CD4-positive, alpha-beta T cell treated with Interferon gamma for 1 hour (primary cell): ENCODE measurements around the gene FAM78B.

Experiments
- DNase-seq: peaks from one replicate; pipeline ENCODE4 v3.0.0-alpha.2; 2020

The FAM78B gene

DNA sequence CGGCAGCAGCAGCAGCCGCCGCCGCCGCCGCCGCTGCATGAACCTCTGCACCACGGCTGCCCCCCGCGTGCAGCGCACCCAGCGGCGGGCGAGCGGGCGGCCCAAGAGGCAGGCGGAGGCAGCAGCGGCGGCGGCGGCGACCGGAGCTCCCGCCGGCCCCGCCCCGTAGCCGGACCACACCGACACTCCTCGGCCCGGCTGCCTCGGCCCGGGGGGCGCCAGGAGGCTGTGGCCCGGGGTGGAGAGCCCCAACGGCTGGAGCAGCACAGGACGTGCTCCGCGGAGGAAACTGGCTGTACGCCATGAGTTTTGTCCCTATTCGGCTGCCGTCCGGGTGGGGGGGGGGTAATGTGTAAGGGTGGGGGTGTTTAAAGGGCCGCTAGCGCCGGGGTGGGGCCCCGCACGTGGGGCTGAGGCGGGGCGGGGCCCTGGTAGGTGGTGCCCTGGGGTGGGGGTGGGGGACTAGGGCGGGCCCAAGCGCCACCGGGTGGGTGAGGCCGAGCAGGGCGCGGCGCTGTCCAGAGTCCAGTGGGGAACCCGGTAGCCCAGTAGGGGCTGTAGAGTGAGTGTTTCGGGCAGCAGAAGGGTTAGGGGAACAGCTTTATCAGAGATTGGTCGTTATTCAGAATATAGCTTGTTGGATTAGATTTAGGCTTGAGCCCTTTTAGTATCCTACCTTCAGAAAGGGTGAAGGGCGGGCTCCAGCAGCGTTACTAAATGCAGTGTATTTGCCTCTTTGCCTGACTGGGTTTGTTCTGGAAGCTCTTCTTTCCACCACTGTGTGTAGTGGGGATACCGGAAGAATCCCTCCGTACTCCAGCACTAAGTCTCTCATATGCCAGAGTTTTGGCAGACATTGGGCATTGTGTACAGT, at the start of gene FAM78B:
Gene FAM78B (minus strand): TSS at position 304 of the 874 bp plus-strand sequence. CDS start 753 bp downstream, outside the sequence.
- DNase-seq = peak; percentile 42

- no peak for DNase-seq
Measured at GRCh38 chr1:166202546-166202945, 35.7 kb upstream of the FAM78B start.

DNA sequence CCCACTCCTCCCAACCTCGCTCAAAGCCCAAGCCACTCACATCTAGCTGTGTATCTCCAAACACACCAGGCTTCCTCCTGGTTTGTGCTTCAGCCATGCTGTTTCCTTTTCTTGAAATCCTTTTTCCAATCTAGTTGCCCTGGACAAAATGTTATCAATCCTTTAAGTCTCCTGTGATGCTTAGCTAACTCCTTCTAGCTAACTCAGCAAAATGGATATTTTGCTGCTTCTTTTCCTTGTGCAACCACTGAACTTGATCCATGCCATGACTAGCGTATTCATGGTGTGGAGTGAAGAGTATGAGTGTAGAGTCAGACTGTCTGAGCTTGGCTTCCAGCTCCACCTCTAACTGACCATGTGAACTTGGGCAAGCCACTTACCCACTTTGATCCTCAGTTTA, 33.9 kb upstream of the FAM78B start:
- no peak for DNase-seq

DNA sequence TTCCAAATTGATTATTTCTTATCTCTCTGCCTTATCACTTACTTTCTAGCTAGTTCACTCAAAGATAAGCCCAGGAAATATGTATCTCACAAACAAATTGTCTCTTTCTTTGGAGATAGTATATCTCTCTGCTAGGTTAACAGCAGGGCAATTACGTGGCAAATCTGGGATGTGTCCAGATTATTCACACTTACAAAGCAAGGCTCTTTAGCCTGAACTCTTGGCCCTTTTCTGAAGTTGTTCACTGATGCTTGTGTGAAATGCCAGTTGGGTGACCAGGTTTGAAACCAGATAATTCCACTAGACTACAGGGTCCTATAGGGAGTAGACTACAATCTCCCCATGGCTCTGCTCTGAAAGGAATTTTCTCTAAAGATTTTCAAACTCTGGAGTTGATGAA, 30.8 kb upstream of the FAM78B start:
- no peak for DNase-seq

- DNase-seq = no peak
Measured at GRCh38 chr1:166197141-166197540, 30.3 kb upstream of the FAM78B start.

DNA sequence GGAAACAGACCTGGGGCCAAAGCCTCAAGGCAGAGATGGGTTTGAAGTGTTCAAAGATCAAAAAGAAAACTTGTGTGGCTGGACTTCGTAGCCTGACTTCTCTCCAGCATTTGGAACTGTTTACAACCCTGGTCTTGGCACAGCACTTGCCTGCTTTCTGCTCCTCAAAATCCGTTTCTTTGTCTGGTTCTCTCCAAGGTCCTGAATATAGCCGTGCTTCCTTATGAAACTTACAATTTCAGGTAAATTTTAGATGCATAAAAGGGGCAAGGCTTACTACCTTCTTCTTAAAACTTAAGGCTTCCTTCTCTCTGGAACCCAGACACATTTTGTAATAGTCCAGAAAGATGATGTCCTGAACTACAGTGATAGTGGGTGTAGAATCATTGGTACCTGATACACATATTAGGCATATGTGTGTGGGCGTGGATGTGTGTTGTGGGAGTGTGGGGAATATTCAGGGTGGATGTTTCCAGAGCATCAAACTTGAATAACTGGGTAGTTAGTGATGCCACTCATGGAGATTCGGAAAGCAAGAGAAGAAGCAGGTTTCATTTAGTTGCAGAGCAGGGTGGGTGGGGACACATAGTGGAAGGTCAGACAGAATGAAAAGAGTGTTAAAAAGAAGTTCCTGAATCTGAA, 26.4 kb upstream of the FAM78B start:
- no peak for DNase-seq

GRCh38 chr1:166190400-166190799, 23.6 kb upstream of the FAM78B start:
- no peak for DNase-seq

GRCh38 chr1:166189126-166189525, 22.3 kb upstream of the FAM78B start:
- no peak for DNase-seq

- no peak for DNase-seq
Measured at GRCh38 chr1:166185526-166185925, 18.7 kb upstream of the FAM78B start.

DNA sequence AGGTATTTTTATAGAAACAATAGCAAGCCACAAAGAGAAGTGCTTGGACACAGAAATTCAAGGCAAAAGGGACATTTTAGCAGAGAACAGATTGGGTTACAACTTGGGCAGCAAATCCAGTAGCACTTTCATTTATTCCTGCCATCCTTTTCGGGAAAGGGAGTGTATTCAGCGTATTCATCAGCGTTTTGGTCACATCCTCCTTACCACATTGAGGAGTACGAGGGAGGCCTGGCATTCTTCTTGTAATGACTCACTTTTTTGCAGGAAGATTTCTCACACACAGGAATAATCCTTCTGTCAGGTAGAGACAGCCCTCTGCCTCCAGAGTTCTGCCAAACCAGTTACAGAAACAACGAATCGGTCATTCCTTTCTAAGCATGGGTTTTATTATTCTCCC, 18.1 kb upstream of the FAM78B start:
- DNase-seq = no peak

GRCh38 chr1:166184012-166184411, 17.2 kb upstream of the FAM78B start:
- DNase-seq = no peak

DNA sequence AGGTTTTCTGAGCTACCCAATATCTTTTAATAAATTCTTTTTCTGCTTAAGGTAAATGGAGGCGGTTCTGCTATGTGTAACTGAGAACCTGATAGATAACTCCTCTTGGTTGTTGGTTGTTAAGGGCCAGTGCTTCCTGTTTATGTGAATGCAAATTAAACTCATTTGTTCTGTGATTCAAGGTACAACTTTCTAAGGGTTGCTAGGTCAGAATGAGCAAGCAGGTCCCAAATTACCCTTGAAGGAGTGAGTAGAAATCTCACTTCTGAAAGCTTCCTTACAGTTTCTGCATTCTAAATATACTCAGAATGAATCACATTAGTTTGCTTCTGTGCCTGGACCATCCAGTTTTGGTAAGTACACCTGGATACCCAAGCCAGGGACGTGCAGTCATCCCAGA, 15.5 kb upstream of the FAM78B start:
- DNase-seq = no peak

DNA sequence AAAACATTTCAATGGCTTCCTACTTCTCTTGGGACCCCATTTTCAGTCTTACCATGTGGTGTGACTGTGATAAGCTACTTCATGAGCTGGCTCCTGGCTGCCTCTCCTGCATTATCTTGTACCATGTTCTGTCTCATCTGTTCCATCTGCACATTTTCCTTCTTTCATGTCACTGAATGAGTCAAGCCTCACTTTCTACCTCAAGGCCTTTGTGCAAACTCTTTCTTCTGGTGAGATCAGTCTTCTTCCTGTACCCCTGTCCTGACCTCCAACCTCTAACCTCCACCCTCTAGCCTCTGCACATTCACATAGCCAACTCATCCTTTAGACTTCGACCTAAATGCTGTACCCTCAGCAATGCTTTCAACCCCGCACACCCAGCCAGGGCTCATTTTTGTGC, 9.6 kb upstream of the FAM78B start:
- no peak for DNase-seq

- DNase-seq = no peak
Measured at GRCh38 chr1:166175032-166175431, 8.2 kb upstream of the FAM78B start.

DNA sequence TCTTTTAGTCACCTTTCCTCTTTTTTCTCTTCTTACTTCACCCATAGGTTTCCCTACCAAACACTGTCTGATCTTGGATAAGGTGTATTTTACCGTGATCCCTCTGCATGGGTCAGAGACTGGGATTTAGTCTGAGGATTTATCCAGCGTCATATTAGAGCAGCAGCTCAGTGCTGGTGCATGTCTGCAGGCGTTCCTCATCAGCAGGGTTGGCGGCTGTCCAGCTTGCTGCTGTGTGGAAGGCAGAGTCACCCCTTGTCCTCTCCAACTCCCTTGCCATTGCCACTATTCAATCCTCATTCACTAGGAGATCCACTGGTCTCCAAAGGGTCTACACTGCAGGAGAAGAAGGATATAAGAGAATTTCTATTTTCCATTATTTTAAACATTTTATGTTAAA, 7.3 kb upstream of the FAM78B start:
- no peak for DNase-seq

DNA sequence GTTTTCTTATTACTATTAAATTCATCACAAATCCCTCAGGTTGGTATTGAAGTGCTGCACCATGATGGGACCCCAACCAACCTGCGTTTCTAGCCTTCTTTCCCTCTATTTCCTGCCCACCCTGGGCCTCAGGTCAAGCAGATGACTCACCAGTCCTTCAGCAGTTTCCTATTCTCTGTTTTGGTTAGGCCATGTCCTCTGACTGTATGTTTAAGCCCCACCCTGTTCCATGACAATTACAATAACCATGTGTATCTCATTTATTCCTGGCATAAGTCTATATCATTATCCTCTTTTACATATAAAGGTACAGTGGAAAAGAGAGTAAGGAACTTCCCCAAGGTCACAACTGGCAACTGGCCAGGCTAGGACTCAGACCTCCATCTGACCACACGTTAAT, 5.3 kb upstream of the FAM78B start:
- DNase-seq = no peak

DNA sequence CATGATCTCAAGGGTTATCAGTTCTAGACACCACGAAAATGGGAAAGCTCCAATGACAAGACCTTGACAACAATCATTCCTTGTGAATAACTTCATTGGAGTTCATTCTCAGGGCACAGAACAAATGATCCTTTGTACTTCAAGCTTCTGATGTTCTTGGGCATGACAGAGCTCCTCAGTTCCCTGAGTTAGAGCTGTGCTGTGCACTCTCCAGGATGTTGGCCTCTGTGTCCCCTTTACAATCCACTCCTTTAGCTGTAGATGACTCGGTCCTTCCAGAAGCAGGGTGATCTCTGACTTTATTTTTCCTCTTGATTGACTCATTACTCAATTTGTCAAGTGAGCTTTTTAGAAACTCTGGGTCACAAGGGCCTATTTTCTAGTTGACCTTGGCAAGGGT, 3.9 kb upstream of the FAM78B start:
- no peak for DNase-seq

GRCh38 chr1:166170075-166170474, 3.3 kb upstream of the FAM78B start:
- DNase-seq = no peak

GRCh38 chr1:166169182-166169581, 2.4 kb upstream of the FAM78B start:
- no peak for DNase-seq

DNA sequence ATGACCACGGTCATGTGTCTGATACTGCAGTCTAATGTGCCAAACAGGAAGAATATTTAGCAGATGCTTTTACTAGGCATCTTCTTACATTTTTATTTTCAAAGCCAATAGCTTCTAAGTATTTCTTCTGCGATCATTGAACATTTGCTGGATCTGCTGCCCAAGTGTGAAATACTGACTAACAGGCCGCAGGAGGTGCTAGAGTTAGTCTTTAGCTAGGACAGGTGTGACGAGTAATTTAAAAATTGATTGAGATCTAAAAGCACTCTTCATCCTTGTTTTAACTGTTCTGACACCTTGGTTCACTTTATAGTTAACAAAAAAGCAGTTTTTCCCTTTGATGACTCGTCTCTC, 748 bp upstream of the FAM78B start:
- DNase-seq = no peak

DNA sequence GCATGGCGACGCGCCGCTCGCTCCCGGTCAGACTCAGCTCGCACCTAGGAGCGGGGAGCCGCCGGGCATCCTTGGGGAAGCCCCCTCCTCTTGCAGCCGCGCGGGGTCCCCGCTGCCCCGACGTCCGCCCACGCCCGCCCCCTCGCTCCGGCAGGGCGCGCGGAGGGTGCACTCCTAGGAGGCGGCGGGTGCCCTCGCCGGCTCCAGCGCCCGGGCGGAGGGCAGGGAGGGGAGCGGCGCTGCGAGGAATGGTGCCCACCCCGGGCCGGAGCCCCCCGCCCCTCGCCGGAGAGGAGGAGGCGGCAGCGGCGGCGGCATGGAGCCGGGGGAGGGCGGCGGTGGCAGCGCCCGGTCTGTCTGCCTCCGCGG, 488 bp downstream of the FAM78B start:
- no peak for DNase-seq

GRCh38 chr1:166165661-166166328, 1.0 kb downstream of the FAM78B start:
- no peak for DNase-seq

DNA sequence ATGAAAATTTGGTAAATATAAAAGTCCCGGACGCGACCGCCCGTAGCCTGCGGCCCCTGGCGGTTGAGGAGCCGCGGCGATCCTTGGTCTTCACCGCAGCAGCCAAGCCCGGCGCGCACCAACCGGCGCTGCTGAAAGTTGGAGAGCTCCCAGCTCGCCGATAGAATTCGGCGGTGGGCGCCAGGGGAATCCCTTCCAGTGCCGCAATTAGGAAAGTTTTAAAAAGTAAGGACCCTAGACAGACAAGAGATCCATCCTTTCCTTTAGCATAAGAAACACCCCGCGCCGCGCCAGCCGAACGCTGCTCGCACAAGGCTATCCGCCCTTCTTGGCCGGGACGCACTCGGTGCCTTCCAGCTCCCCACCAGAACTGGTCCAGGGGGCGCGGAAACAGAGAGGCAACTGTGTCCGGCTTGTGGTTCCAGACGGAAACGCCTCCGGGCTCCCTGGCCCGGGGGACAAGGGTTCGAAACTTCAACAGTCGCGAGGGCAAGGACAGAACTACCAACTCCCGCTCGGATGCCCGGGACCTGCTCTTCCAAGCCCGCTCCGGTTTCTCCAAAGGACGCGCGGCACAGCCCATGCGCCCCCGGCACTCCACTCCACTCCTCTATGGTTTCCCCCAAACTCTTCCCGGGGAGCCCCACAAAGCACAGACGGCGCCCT, 1.7 kb downstream of the FAM78B start:
- no peak for DNase-seq

DNA sequence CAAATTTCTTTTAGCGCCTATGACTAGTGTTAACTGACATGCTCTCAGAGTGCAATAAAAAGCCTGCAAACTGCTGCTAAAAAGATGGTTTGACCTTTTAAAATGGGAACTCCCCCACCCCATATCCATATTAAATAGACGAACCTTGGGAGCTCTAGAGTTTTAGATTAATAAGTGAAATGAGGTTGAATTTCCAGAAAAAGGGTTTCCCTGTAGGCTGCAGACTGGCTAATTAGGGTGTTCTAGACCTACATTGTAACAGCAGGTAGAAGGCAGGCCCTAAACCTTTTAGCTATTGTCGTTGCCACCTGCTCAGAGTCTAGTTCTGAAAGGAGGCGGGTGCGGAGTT, 2.2 kb downstream of the FAM78B start:
- no peak for DNase-seq
